ENCODE data around the gene FHAD1. TPM values are rescaled to one million over a fixed set of nuclear protein-coding genes. Genes with fewer than 3 reads are reported as not detected.

The FHAD1 gene
- polyA plus RNA-seq, 1 of the 3 experiments (the other 2 are of a cell fraction) = 0.48 TPM

DNA sequence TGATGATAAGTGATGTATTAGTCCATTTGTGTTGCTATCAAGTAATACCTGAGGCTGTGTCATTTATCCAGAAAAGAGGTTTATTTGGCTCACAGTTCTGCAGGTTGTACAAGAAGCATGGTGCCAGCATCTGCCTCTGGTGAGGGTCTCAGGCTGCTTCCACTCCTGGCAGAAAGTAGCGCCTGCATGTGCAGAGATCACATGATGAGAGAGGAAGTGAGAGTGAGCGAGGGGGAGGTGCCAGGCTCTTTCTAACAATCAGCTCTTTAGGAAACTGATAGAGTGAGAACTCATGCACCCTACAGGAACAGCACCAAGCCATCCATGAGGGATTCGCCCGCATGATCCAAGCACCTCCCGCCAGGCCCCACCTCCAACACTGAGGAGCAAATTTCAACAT is 2.2 kb upstream of the FHAD1 start:
- no peak for DNase-seq
- TF ChIP-seq, protein P1, sequence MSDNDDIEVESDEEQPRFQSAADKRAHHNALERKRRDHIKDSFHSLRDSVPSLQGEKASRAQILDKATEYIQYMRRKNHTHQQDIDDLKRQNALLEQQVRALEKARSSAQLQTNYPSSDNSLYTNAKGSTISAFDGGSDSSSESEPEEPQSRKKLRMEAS (IDR thresholded peaks at IDR 0.05; ENCODE audit: low read depth) = no peak
- TF ChIP-seq TCF12 (IDR thresholded peaks at IDR 0.05) (no peak), RXRA (IDR thresholded peaks at IDR 0.05; ENCODE audit: borderline replicate concordance, low read depth) (no peak), RCOR1 (IDR thresholded peaks at IDR 0.05; ENCODE audit: low read length) (no peak)
- TF ChIP-seq, protein P2, sequence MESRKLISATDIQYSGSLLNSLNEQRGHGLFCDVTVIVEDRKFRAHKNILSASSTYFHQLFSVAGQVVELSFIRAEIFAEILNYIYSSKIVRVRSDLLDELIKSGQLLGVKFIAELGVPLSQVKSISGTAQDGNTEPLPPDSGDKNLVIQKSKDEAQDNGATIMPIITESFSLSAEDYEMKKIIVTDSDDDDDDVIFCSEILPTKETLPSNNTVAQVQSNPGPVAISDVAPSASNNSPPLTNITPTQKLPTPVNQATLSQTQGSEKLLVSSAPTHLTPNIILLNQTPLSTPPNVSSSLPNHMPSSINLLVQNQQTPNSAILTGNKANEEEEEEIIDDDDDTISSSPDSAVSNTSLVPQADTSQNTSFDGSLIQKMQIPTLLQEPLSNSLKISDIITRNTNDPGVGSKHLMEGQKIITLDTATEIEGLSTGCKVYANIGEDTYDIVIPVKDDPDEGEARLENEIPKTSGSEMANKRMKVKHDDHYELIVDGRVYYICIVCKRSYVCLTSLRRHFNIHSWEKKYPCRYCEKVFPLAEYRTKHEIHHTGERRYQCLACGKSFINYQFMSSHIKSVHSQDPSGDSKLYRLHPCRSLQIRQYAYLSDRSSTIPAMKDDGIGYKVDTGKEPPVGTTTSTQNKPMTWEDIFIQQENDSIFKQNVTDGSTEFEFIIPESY (IDR thresholded peaks at IDR 0.05; ENCODE audit: borderline replicate concordance, low read depth) = no peak
- Histone ChIP-seq H3K9me3 (no peaks in the 10 kb centered on the region), H3F3A (replicated peaks; ENCODE audit: insufficient read depth) (no peaks in the 10 kb centered on the region), H2AFZ (ENCODE audit: low read depth) (no peak overlapping the region), H3K4me1 (ENCODE audit: control insufficient read depth in 1 of 2, insufficient read depth in 2 of 2, low read depth in 1 of 2, low read length in 1 of 2) (peaks cover 0 to 16% of the 10 kb centered on the region in 2 experiments; a peak in 1 of 4 replicates), H3K27me3 (ENCODE audit: insufficient read depth) (no peaks in the 10 kb centered on the region), H3K79me2 (ENCODE audit: insufficient read depth) (no peaks in the 10 kb centered on the region), H3K36me3 (replicated peaks in 1 of 2; ENCODE audit: control insufficient read depth in 1 of 2, insufficient read depth in 2 of 2, low read length in 1 of 2) (no peaks in the 10 kb centered on the region), H3K4me3 (ENCODE audit: low read depth in 2 of 2, low read length in 1 of 2) (no peak overlapping the region), H4K20me1 (ENCODE audit: insufficient read depth) (no peaks in the 10 kb centered on the region), H3K9ac (no peak overlapping the region), H3K9me2 (no peaks in the 10 kb centered on the region), H3K4me2 (no peak overlapping the region), H3K27ac (ENCODE audit: low read depth in 2 of 2, low read length in 1 of 2) (no peak overlapping the region)
- ChIA-PET POLR2A (no interaction called here), CTCF (no interaction called here)
- 93% methylated on average over 5 of the region's 5 CpGs for WGBS (ENCODE audit: low lambda C conversion rate)

DNA sequence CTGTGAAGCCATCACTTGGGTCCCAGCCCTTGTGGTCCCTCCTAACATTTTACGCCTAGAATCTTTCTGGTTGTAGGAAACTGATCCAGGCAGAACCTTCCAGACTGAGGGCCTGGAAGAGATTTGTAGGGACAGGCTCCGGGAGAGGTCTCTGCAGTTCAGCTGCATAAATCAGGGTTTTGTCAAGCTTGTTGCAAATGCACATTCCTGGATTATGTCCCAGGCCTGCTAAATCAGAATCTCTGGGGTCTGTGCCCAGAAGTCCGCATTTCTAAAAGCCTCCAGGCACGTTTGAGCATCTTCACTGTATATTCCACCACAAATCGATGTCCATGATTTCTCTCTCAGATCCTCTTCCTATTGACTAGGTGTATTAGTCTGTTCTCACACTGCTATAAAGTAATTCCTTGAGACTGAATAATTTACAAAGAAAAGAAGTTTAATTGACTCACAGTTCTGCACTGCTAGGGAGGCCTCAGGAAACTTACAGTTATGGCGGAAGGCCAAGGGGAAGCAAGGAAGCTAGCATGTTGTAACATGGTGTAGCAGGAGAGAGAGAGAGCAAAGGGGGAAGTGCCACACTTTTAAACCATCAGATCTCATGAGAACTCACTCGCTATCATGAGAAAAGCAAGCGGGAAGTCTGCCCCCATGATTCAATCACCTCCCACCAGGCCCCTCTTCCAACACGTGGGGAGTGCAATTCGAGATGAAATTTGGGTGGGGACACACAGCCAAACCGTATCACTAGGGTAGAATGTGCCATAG is 1.2 kb upstream of the FHAD1 start:
- TF ChIP-seq JUND (IDR thresholded peaks at IDR 0.05) (no peak), YY1 (IDR thresholded peaks at IDR 0.05; ENCODE audit: low read depth) (no peak), NFIC (IDR thresholded peaks at IDR 0.05; ENCODE audit: borderline replicate concordance) (no peak), MEF2A (IDR thresholded peaks at IDR 0.05; ENCODE audit: borderline replicate concordance, low read depth) (no peak), SIN3A (IDR thresholded peaks at IDR 0.05; ENCODE audit: borderline replicate concordance, low read depth, low read length) (no peak), GATA2 (CRISPR knock-in tag; IDR thresholded peaks at IDR 0.05) (no peak)
- TF ChIP-seq, protein P3, sequence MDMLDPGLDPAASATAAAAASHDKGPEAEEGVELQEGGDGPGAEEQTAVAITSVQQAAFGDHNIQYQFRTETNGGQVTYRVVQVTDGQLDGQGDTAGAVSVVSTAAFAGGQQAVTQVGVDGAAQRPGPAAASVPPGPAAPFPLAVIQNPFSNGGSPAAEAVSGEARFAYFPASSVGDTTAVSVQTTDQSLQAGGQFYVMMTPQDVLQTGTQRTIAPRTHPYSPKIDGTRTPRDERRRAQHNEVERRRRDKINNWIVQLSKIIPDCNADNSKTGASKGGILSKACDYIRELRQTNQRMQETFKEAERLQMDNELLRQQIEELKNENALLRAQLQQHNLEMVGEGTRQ (IDR thresholded peaks at IDR 0.05; ENCODE audit: borderline replicate concordance, low read depth, low read length) = no peak
- TF ChIP-seq, protein P4, sequence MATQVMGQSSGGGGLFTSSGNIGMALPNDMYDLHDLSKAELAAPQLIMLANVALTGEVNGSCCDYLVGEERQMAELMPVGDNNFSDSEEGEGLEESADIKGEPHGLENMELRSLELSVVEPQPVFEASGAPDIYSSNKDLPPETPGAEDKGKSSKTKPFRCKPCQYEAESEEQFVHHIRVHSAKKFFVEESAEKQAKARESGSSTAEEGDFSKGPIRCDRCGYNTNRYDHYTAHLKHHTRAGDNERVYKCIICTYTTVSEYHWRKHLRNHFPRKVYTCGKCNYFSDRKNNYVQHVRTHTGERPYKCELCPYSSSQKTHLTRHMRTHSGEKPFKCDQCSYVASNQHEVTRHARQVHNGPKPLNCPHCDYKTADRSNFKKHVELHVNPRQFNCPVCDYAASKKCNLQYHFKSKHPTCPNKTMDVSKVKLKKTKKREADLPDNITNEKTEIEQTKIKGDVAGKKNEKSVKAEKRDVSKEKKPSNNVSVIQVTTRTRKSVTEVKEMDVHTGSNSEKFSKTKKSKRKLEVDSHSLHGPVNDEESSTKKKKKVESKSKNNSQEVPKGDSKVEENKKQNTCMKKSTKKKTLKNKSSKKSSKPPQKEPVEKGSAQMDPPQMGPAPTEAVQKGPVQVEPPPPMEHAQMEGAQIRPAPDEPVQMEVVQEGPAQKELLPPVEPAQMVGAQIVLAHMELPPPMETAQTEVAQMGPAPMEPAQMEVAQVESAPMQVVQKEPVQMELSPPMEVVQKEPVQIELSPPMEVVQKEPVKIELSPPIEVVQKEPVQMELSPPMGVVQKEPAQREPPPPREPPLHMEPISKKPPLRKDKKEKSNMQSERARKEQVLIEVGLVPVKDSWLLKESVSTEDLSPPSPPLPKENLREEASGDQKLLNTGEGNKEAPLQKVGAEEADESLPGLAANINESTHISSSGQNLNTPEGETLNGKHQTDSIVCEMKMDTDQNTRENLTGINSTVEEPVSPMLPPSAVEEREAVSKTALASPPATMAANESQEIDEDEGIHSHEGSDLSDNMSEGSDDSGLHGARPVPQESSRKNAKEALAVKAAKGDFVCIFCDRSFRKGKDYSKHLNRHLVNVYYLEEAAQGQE (IDR thresholded peaks at IDR 0.05; ENCODE audit: low read depth, low read length) = no peak
- TF ChIP-seq, protein P5, sequence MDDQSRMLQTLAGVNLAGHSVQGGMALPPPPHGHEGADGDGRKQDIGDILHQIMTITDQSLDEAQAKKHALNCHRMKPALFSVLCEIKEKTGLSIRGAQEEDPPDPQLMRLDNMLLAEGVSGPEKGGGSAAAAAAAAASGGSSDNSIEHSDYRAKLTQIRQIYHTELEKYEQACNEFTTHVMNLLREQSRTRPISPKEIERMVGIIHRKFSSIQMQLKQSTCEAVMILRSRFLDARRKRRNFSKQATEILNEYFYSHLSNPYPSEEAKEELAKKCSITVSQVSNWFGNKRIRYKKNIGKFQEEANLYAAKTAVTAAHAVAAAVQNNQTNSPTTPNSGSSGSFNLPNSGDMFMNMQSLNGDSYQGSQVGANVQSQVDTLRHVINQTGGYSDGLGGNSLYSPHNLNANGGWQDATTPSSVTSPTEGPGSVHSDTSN (IDR thresholded peaks at IDR 0.05) = no peak
- no peak overlapping the region for H2AFZ ChIP-seq (ENCODE audit: low read depth)

More for the DNA sequence above, 1.2 kb upstream of the FHAD1 start:
- no peak for DNase-seq
- H3K36me3 ChIP-seq (replicated peaks in 1 of 2; ENCODE audit: control insufficient read depth in 1 of 2, insufficient read depth in 2 of 2, low read length in 1 of 2) = no peaks in the 10 kb centered on the region
- 86% methylated on average over 10 of the region's 11 CpGs for WGBS (ENCODE audit: low lambda C conversion rate)
- peaks cover 0 to 16% of the 10 kb centered on the region in 2 experiments; a peak in 1 of 4 replicates for H3K4me1 ChIP-seq (ENCODE audit: control insufficient read depth in 1 of 2, insufficient read depth in 2 of 2, low read depth in 1 of 2, low read length in 1 of 2)
- H3K4me2 ChIP-seq = no peak overlapping the region
- no peak overlapping the region; a peak in 1 of 4 replicates for H3K27ac ChIP-seq (ENCODE audit: low read depth in 2 of 2, low read length in 1 of 2)
- no peak overlapping the region for H3K9ac ChIP-seq
- H3K79me2 ChIP-seq (ENCODE audit: insufficient read depth) = no peaks in the 10 kb centered on the region
- H3K4me3 ChIP-seq (ENCODE audit: low read depth in 2 of 2, low read length in 1 of 2) = no peak overlapping the region
- ChIA-PET CTCF (interaction anchor here (3.4 kb wide), 1 partner anchor 27 kb away, joined by 18 read pairs; no protein-coding TSS in a partner anchor), POLR2A (no interaction called here)
- no peaks in the 10 kb centered on the region for H3F3A ChIP-seq (replicated peaks; ENCODE audit: insufficient read depth)
- no peaks in the 10 kb centered on the region for H3K9me3 ChIP-seq
- H3K9me2 ChIP-seq = no peaks in the 10 kb centered on the region
- no peaks in the 10 kb centered on the region for H4K20me1 ChIP-seq (ENCODE audit: insufficient read depth)
- no peaks in the 10 kb centered on the region for H3K27me3 ChIP-seq (ENCODE audit: insufficient read depth)

All from SK-N-SH (cell line).